ENCODE results near the gene CEBPZ.
"Not testable (repeated sequence)": the region's sequence is repeated elsewhere in the genome, so short reads cannot be mapped to it uniquely, and the experiment has no call there.

Gene CEBPZ

GRCh38 chr2:37203708-37204107 is 27.7 kb downstream of the CEBPZ start:
- DNase-seq (ENCODE audit: low spot score): no peak
- in situ Hi-C loops (cut with MboI; ENCODE audit: low sequenced_read_pairs, unreplicated experiment): no loop called here

GRCh38 chr2:37201766-37202165 is 29.6 kb downstream of the CEBPZ start:
- no peak for DNase-seq (ENCODE audit: low spot score)
- in situ Hi-C loops (cut with MboI; ENCODE audit: low sequenced_read_pairs, unreplicated experiment): no loop called here
- TF ChIP-seq CTCF (IDR thresholded peaks at IDR 0.05; ENCODE audit: borderline replicate concordance, control extremely low read depth, extremely low read depth, insufficient read depth, missing control alignments): no peak

More at GRCh38 chr2:37203708-37204107, 27.7 kb downstream of the CEBPZ start:
- TF ChIP-seq CTCF (IDR thresholded peaks at IDR 0.05; ENCODE audit: borderline replicate concordance, control extremely low read depth, extremely low read depth, insufficient read depth, missing control alignments): no peak

GRCh38 chr2:37201208-37201607 is 30.2 kb downstream of the CEBPZ start:
- no peak for TF ChIP-seq CTCF (IDR thresholded peaks at IDR 0.05; ENCODE audit: borderline replicate concordance, control extremely low read depth, extremely low read depth, insufficient read depth, missing control alignments)
- DNase-seq (ENCODE audit: low spot score): no peak
- in situ Hi-C loops (cut with MboI; ENCODE audit: low sequenced_read_pairs, unreplicated experiment): no loop called here

- no peak for TF ChIP-seq CTCF (IDR thresholded peaks at IDR 0.05; ENCODE audit: borderline replicate concordance, control extremely low read depth, extremely low read depth, insufficient read depth, missing control alignments)
- in situ Hi-C loops (cut with MboI; ENCODE audit: low sequenced_read_pairs, unreplicated experiment): no loop called here
- DNase-seq (ENCODE audit: low spot score): no peak
Measured at GRCh38 chr2:37198681-37199065, 32.7 kb downstream of the CEBPZ start.

- peak; percentile 92 for DNase-seq (ENCODE audit: low spot score)
- no peak for TF ChIP-seq CTCF (IDR thresholded peaks at IDR 0.05; ENCODE audit: borderline replicate concordance, control extremely low read depth, extremely low read depth, insufficient read depth, missing control alignments)
- in situ Hi-C loops (cut with MboI; ENCODE audit: low sequenced_read_pairs, unreplicated experiment): no loop called here
Measured at GRCh38 chr2:37196320-37197195, 34.8 kb downstream of the CEBPZ start, which contains the start of gene CEBPZOS. CEBPZOS (plus strand) TSS chr2:37196496; CDS start chr2:37199705, 3,209 bp downstream.

- DNase-seq (ENCODE audit: low spot score); in situ Hi-C loops (cut with MboI; ENCODE audit: low sequenced_read_pairs, unreplicated experiment): not testable (repeated sequence)
Measured at GRCh38 chr2:37195862-37196319, 35.5 kb downstream of the CEBPZ start.

GRCh38 chr2:37192551-37192950 is 38.8 kb downstream of the CEBPZ start:
- in situ Hi-C loops (cut with MboI; ENCODE audit: low sequenced_read_pairs, unreplicated experiment): no loop called here
- no peak for TF ChIP-seq CTCF (IDR thresholded peaks at IDR 0.05; ENCODE audit: borderline replicate concordance, control extremely low read depth, extremely low read depth, insufficient read depth, missing control alignments)
- no peak for DNase-seq (ENCODE audit: low spot score)
